ENCODE results near the gene MICAL2. TPM values are rescaled to one million over a fixed set of nuclear protein-coding genes. Genes with fewer than 3 reads are reported as not detected.

Gene MICAL2
- total and polyA plus RNA-seq, 10 of the 15 experiments (the other 5 are each of a cell fraction or from before 2014, with no cell fraction given), result 0.90 to 5.6 (median 2.4) TPM

DNA sequence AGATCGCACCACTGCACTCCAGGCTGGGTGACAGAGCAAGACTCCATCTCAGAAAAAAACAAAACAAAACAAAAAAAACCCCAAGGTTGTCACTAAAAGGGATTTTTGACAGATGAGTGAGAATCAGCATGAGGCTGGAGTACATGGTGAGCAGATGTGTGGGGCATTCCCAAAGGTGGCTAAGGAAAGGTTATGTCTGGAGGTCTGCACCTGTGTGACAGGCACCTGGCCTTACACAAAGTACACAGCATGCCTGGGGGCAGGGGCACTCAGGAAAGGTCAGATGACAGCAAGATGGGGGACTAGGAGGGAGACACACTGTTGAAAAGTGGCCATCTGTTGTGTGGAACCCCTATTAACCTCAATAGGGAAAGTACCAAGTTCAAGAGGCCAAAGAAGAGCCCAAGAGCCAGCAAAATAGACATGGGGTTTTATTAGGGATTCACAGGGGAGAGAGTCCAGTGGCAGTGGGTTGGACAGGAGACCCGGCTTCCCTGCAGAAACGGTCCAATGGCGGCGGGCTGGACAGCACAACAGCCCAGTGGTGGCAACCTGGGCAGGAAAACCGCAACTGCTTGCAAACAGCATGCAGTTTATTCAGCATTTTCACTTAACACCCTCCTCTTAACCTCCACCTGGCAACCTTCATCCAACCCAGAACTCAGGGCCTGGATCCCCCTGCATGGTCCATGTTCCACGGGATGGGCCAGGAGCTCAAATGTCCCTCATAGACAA lies 101.1 kb downstream of the MICAL2 start (continued):
- no peak for TF ChIP-seq JUND (IDR thresholded peaks at IDR 0.05; ENCODE audit: low read depth, low read length)

DNA sequence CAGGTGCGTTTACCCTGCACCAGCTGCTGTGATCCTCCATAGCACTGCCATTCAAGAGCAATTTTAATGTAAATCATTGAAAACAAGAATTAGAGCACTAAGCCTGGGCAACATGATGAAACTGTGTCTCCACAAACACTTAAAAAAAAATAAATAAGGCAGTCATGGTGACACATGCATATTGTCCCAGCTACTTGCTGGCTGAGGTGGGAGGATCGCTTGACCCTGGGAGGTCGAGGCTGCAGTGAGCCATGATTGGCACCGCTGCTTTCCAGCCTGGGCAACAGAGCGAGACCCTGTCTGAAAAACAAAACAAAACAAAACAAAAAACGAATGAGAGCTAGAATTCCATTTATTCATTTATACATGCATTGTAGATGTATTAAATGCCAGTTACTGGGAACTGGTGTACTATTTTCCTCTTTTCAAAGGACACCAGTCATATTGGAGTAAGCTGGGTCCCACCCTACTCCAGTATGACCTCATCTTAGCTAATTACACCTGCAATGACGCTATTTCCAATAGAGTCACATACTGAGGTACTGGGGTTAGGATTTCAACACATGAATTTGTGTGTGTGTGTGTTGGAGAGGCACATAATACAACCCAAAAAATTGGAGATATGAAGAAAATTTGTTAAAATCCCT lies 101.9 kb downstream of the MICAL2 start:
- intact Hi-C loops (cut with micrococcal nuclease; ENCODE audit: unreplicated experiment), result no loop called here
- RAD21 ChIA-PET (ENCODE audit: unreplicated experiment), result no interaction called here
- Histone ChIP-seq H3K9me3 (replicated peaks; ENCODE audit: control insufficient read depth, insufficient read depth, low read length) (no peaks in the 10 kb centered on the region), H3K4me2 (ENCODE audit: control insufficient read depth, insufficient read depth) (no peak overlapping the region), H3K27me3 (replicated peaks in 1 of 2; ENCODE audit: control insufficient read depth in 2 of 2, insufficient read depth in 2 of 2, low read length in 1 of 2) (no peaks in the 10 kb centered on the region; a peak in 1 of 4 replicates), H3K27ac (ENCODE audit: control insufficient read depth, insufficient read depth) (no peak overlapping the region), H3K9ac (ENCODE audit: control insufficient read depth, insufficient read depth, low read length) (no peak overlapping the region), H3K4me3 (no peak overlapping the region), H3K4me1 (ENCODE audit: control insufficient read depth, insufficient read depth, low read length) (0 out of 2 replicates have a peak, but pooled peaks cover 3% of the 10 kb centered on the region), H4K20me1 (ENCODE audit: control insufficient read depth, insufficient read depth) (no peaks in the 10 kb centered on the region), H2AFZ (ENCODE audit: control insufficient read depth, low read depth, low read length) (no peak overlapping the region), H3K36me3 (ENCODE audit: control insufficient read depth in 2 of 2, insufficient read depth in 2 of 2, low read length in 1 of 2) (no peaks in the 10 kb centered on the region), H3K79me2 (ENCODE audit: control insufficient read depth, insufficient read depth, low read length) (no peaks in the 10 kb centered on the region)
- 53% methylated on average over 7 of the region's 7 CpGs for WGBS (ENCODE audit: insufficient coverage, insufficient replicate concordance, low lambda C conversion rate, missing lambda C conversion rate)
- no TSS peak for BruUV-seq (replicated peaks)
- TF ChIP-seq WRNIP1 (IDR thresholded peaks at IDR 0.05; ENCODE audit: borderline replicate concordance, low read depth, low read length), result no peak
- no peak for TF ChIP-seq RAD51 (IDR thresholded peaks at IDR 0.05)
- no peak for TF ChIP-seq ZNF217 (IDR thresholded peaks at IDR 0.05)
- SMC1A ChIA-PET (ENCODE audit: uncharacterized antibody, unreplicated experiment), result interaction anchor here (2.1 kb wide), 1 partner anchor 13 kb away, joined by 6 read pairs; no protein-coding TSS in a partner anchor
- in situ Hi-C loops (cut with MboI), result no loop called here
- ATAC-seq (no peak), FAIRE-seq (no peak), DNase-seq (ENCODE audit: low read depth, low spot score) (no peak)
- CTCF ChIA-PET, result no interaction called here
- POLR2A ChIA-PET, result no interaction called here

DNA sequence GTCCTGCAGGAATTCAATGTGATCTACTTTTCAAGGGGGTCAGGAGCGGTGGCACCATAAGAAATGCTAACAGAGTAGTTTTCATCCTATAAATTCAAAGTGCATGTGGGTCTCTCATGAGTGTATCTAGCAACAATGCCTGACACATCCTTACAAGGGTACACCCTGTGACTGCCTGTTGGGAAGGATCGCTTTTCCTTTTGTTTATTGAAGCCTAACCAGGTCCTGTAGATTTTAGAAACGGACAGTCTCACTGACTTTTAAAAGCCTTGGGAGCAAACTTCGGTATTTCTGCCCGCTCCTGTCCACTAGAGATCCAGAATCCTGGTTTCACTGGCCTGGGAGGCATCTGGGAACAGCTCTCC lies 102.4 kb downstream of the MICAL2 start:
- Histone ChIP-seq H3K4me2 (ENCODE audit: control insufficient read depth, insufficient read depth) (no peak overlapping the region), H3K79me2 (ENCODE audit: control insufficient read depth, insufficient read depth, low read length) (no peaks in the 10 kb centered on the region), H4K20me1 (ENCODE audit: control insufficient read depth, insufficient read depth) (no peaks in the 10 kb centered on the region), H3K36me3 (ENCODE audit: control insufficient read depth in 2 of 2, insufficient read depth in 2 of 2, low read length in 1 of 2) (no peaks in the 10 kb centered on the region), H3K9me3 (replicated peaks; ENCODE audit: control insufficient read depth, insufficient read depth, low read length) (no peaks in the 10 kb centered on the region), H3K27ac (ENCODE audit: control insufficient read depth, insufficient read depth) (no peak overlapping the region), H3K4me3 (no peak overlapping the region), H3K4me1 (ENCODE audit: control insufficient read depth, insufficient read depth, low read length) (0 out of 2 replicates have a peak, but pooled peaks cover 3% of the 10 kb centered on the region), H3K27me3 (replicated peaks in 1 of 2; ENCODE audit: control insufficient read depth in 2 of 2, insufficient read depth in 2 of 2, low read length in 1 of 2) (no peaks in the 10 kb centered on the region; a peak in 1 of 4 replicates), H2AFZ (ENCODE audit: control insufficient read depth, low read depth, low read length) (no peak overlapping the region), H3K9ac (ENCODE audit: control insufficient read depth, insufficient read depth, low read length) (no peak overlapping the region)
- intact Hi-C loops (cut with micrococcal nuclease; ENCODE audit: unreplicated experiment) (no loop called here), in situ Hi-C loops (cut with MboI) (no loop called here)
- WGBS (ENCODE audit: insufficient coverage, insufficient replicate concordance, low lambda C conversion rate, missing lambda C conversion rate), result 54% methylated on average over 5 of the region's 5 CpGs
- RAD21 ChIA-PET (ENCODE audit: unreplicated experiment), result no interaction called here
- no peak for ATAC-seq
- DNase-seq (ENCODE audit: low read depth, low spot score), result no peak
- CTCF ChIA-PET, result no interaction called here
- POLR2A ChIA-PET, result no interaction called here
- FAIRE-seq, result no peak
- no TSS peak for BruUV-seq (replicated peaks)
- SMC1A ChIA-PET (ENCODE audit: uncharacterized antibody, unreplicated experiment), result interaction anchor here (2.1 kb wide), 1 partner anchor 14 kb away, joined by 6 read pairs; no protein-coding TSS in a partner anchor
- TF ChIP-seq, protein P1, sequence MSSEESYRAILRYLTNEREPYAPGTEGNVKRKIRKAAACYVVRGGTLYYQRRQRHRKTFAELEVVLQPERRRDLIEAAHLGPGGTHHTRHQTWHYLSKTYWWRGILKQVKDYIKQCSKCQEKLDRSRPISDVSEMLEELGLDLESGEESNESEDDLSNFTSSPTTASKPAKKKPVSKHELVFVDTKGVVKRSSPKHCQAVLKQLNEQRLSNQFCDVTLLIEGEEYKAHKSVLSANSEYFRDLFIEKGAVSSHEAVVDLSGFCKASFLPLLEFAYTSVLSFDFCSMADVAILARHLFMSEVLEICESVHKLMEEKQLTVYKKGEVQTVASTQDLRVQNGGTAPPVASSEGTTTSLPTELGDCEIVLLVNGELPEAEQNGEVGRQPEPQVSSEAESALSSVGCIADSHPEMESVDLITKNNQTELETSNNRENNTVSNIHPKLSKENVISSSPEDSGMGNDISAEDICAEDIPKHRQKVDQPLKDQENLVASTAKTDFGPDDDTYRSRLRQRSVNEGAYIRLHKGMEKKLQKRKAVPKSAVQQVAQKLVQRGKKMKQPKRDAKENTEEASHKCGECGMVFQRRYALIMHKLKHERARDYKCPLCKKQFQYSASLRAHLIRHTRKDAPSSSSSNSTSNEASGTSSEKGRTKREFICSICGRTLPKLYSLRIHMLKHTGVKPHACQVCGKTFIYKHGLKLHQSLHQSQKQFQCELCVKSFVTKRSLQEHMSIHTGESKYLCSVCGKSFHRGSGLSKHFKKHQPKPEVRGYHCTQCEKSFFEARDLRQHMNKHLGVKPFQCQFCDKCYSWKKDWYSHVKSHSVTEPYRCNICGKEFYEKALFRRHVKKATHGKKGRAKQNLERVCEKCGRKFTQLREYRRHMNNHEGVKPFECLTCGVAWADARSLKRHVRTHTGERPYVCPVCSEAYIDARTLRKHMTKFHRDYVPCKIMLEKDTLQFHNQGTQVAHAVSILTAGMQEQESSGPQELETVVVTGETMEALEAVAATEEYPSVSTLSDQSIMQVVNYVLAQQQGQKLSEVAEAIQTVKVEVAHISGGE (CRISPR knock-in tag; IDR thresholded peaks at IDR 0.05), result no peak
- TF ChIP-seq LARP7 (IDR thresholded peaks at IDR 0.05) (no peak), RAD21 (IDR thresholded peaks at IDR 0.05; ENCODE audit: insufficient read depth, low read depth, low read length) (no peak), EGR1 (IDR thresholded peaks at IDR 0.05; ENCODE audit: borderline replicate concordance in 1 of 2, low read depth in 2 of 2, low read length in 2 of 2) (no peak), CREM (IDR thresholded peaks at IDR 0.05; ENCODE audit: low read depth) (no peak)
